LHCN-M2 (cell line): ENCODE data around the gene RASSF5. TPM values are rescaled to one million over a fixed set of nuclear protein-coding genes. Genes with fewer than 3 reads are reported as not detected.

ENCODE experiments used
- DNase-seq: peaks from one replicate; pipeline ENCODE4 v3.0.0-alpha.2; 2012; ENCODE audit warnings: low read depth
- total RNA-seq: library from RNA; depleted of rRNA; stranded (reverse); fragments of >200 nt; gene quantifications from 2 replicates; pipeline ENCODE4 v1.2.3, GENCODE V29; 2014

RASSF5 gene
- total RNA-seq, 1 experiment from 2014 or later = 0.63 TPM

GRCh38 chr1:206513312-206514111 is 6.2 kb downstream of the RASSF5 start:
- DNase-seq = peak; percentile 90

- DNase-seq = no peak
Measured at GRCh38 chr1:206514813-206515387, 7.6 kb downstream of the RASSF5 start.

GRCh38 chr1:206516728-206516990 is 9.3 kb downstream of the RASSF5 start:
- DNase-seq = no peak

GRCh38 chr1:206517784-206518183 is 10.5 kb downstream of the RASSF5 start:
- no peak for DNase-seq

- DNase-seq = no peak
Measured at GRCh38 chr1:206518206-206518605, 10.9 kb downstream of the RASSF5 start.

GRCh38 chr1:206518743-206519142 is 11.4 kb downstream of the RASSF5 start:
- DNase-seq = no peak

- DNase-seq = no peak
Measured at GRCh38 chr1:206521127-206521526, 13.8 kb downstream of the RASSF5 start.

GRCh38 chr1:206521694-206522402 is 14.5 kb downstream of the RASSF5 start:
- no peak for DNase-seq

- DNase-seq = no peak
Measured at GRCh38 chr1:206524739-206525364, 17.5 kb downstream of the RASSF5 start.

- no peak for DNase-seq
Measured at GRCh38 chr1:206526064-206526911, 19.0 kb downstream of the RASSF5 start.

GRCh38 chr1:206529425-206529824 is 22.1 kb downstream of the RASSF5 start:
- DNase-seq = no peak

- DNase-seq = no peak
Measured at GRCh38 chr1:206532368-206532767, 25.0 kb downstream of the RASSF5 start.

GRCh38 chr1:206534552-206534951 is 27.2 kb downstream of the RASSF5 start:
- no peak for DNase-seq

- no peak for DNase-seq
Measured at GRCh38 chr1:206535853-206536188, 28.5 kb downstream of the RASSF5 start.

- peak; percentile 34 for DNase-seq
Measured at GRCh38 chr1:206537141-206537540, 29.8 kb downstream of the RASSF5 start.

- DNase-seq = no peak
Measured at GRCh38 chr1:206538086-206538770, 30.9 kb downstream of the RASSF5 start.

GRCh38 chr1:206538901-206539640 is 31.7 kb downstream of the RASSF5 start:
- DNase-seq = no peak

- DNase-seq = no peak
Measured at GRCh38 chr1:206540044-206540780, 32.9 kb downstream of the RASSF5 start.

GRCh38 chr1:206541236-206541833 is 34.0 kb downstream of the RASSF5 start:
- no peak for DNase-seq
